ENCODE data around the gene AKT3.

The AKT3 gene

DNA sequence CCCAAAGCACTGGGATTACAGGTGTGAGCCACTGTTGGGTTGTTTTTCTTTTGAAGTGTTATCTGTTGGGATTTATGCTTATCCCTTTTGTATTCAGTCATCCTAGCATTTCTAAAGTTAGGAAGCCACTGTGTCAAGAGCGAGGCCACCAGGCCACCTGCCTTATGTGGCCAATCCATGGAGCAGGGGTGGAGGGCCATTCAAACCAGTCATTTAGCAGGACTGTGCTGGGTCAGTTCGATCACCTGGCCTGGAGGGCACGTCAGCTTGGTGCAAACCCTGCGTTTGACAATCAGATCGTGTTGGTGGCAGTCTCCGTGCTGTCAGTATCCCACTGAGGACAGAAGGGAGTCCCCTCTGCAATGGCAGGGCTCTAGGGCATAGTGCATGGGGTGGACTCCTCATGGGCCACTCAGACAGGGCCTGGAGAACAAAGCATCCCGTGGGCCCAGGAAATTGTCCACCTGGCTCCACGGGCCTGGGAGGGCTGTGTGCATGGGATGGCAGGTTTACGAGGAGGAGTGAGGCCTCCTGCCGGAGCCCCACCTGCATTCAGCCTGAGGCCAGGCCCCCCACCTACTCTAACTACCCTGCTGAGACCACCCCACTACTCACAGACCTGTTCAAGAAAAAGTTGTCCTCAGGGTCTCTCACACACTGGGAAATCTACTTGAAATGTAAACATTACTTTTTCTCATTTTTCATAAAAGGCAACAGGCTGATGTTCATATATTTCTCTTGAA, 351.9 kb downstream of the AKT3 start:
- TF ChIP-seq SIN3A (IDR thresholded peaks at IDR 0.05; ENCODE audit: borderline replicate concordance, insufficient read depth, low read length) (no peak), FOXP2 (optimal IDR thresholded peaks at IDR 0.05; ENCODE audit: borderline replicate concordance, extremely low read depth, extremely low read length, insufficient read depth) (no peak), TAF1 (IDR thresholded peaks at IDR 0.05; ENCODE audit: borderline replicate concordance, insufficient read depth, low read length) (no peak)

DNA sequence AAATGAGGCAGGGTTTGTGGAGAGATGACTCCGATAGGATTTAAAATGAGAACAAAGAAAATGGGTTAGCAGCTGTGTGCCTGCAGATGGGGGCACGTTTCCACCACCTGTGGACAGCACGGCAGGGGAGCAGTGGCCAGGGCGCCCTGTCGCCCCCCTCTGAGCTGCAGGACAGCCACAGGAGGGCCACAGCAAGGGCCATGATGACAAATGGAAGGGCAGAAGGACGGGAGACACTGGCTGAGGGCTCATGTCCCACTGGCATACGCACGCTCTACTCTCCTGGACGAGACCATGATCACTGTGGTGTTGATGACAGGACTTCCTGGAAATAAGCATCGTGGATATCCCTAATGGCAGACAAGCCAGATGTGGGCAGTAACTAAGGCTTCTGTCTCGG, 353.2 kb downstream of the AKT3 start:
- TF ChIP-seq POLR2AphosphoS5 (IDR thresholded peaks at IDR 0.05; ENCODE audit: low read depth, low read length) (no peak), TAF1 (IDR thresholded peaks at IDR 0.05; ENCODE audit: borderline replicate concordance, insufficient read depth, low read length) (no peak), FOXP2 (optimal IDR thresholded peaks at IDR 0.05; ENCODE audit: borderline replicate concordance, extremely low read depth, extremely low read length, insufficient read depth) (no peak), SIN3A (IDR thresholded peaks at IDR 0.05; ENCODE audit: borderline replicate concordance, insufficient read depth, low read length) (no peak), REST (IDR thresholded peaks at IDR 0.05; ENCODE audit: insufficient read depth in 1 of 2, low read depth in 2 of 2, low read length in 2 of 2) (no peak)

DNA sequence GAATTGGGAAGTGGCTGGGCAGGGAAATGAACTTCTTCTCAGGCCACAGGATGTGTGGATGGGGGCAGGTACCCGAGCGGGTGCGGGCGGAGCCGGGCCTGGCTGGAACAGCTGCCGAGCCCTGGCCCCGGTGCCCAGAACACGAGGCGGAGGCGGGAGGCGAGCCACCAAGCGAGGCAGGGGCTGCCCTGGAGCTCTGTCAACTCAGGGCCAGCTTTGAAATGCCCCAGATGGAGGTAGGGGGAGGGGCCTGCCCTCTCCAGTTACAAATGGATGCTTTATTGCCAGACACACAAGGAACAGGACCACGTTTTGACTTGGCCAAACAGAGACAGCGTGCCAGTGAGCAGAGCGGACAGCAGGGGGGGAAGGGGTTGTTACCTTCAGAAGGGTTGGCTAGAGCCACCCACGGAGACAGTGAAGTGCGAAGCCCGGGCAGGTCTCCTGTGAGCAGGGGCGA, 353.8 kb downstream of the AKT3 start:
- TF ChIP-seq POLR2AphosphoS5 (IDR thresholded peaks at IDR 0.05; ENCODE audit: low read depth, low read length) (no peak), REST (IDR thresholded peaks at IDR 0.05; ENCODE audit: insufficient read depth in 1 of 2, low read depth in 2 of 2, low read length in 2 of 2) (no peak), SIN3A (IDR thresholded peaks at IDR 0.05; ENCODE audit: borderline replicate concordance, insufficient read depth, low read length) (no peak), FOXP2 (optimal IDR thresholded peaks at IDR 0.05; ENCODE audit: borderline replicate concordance, extremely low read depth, extremely low read length, insufficient read depth) (no peak), TAF1 (IDR thresholded peaks at IDR 0.05; ENCODE audit: borderline replicate concordance, insufficient read depth, low read length) (no peak)

GRCh38 chr1:243495442-243496186, 354.4 kb downstream of the AKT3 start:
- TF ChIP-seq SIN3A (IDR thresholded peaks at IDR 0.05; ENCODE audit: borderline replicate concordance, insufficient read depth, low read length) (no peak), TAF1 (IDR thresholded peaks at IDR 0.05; ENCODE audit: borderline replicate concordance, insufficient read depth, low read length) (no peak), POLR2AphosphoS5 (IDR thresholded peaks at IDR 0.05; ENCODE audit: low read depth, low read length) (no peak), REST (IDR thresholded peaks at IDR 0.05; ENCODE audit: insufficient read depth in 1 of 2, low read depth in 2 of 2, low read length in 2 of 2) (no peak), FOXP2 (optimal IDR thresholded peaks at IDR 0.05; ENCODE audit: borderline replicate concordance, extremely low read depth, extremely low read length, insufficient read depth) (no peak)

- TF ChIP-seq POLR2AphosphoS5 (IDR thresholded peaks at IDR 0.05; ENCODE audit: low read depth, low read length) (no peak), FOXP2 (optimal IDR thresholded peaks at IDR 0.05; ENCODE audit: borderline replicate concordance, extremely low read depth, extremely low read length, insufficient read depth) (no peak), REST (IDR thresholded peaks at IDR 0.05; ENCODE audit: insufficient read depth in 1 of 2, low read depth in 2 of 2, low read length in 2 of 2) (no peak), TAF1 (IDR thresholded peaks at IDR 0.05; ENCODE audit: borderline replicate concordance, insufficient read depth, low read length) (no peak), SIN3A (IDR thresholded peaks at IDR 0.05; ENCODE audit: borderline replicate concordance, insufficient read depth, low read length) (no peak)
Measured at GRCh38 chr1:243494741-243495431, 355.2 kb downstream of the AKT3 start.
